Ovary (tissue), 9 donors: Measurements from ENCODE around the gene CTNNBL1. TPM values are rescaled to one million over a fixed set of nuclear protein-coding genes. Genes with fewer than 3 reads are reported as not detected.

ENCODE experiments used
- DNase-seq, 5 donors: peaks; one replicate each; pipeline ENCODE4 v3.0.0-alpha.2; 2019 to 2020
- H3K27ac ChIP-seq, 2 donors: fragments of 200-600 bp; one replicate each; pipeline versions ENCODE4 v1.5.1 to v1.8.0; 2019 to 2022
- H3K27me3 ChIP-seq: fragments of 200-600 bp; one replicate; pipeline ENCODE4 v1.8.0; 2022
- H3K36me3 ChIP-seq: fragments of 200-600 bp; sonication (generic); one replicate; pipeline ENCODE4 v1.5.1; 2019
- H3K4me1 ChIP-seq: one replicate; pipeline ENCODE4 v1.8.1; 2013; ENCODE audit warnings: mild to moderate bottlenecking, moderate library complexity; ENCODE audit not compliant: insufficient read depth
- H3K4me3 ChIP-seq: fragments of 200-600 bp; sonication (generic); one replicate; pipeline ENCODE4 v1.5.1; 2017
- H3K9me3 ChIP-seq, 2 donors: fragments of 200-600 bp in 1 of 2; sonication (generic) in 1 of 2; one replicate each; pipeline versions ENCODE4 v1.5.1 to v1.8.1; 2013 to 2019; ENCODE audit warnings: mild to moderate bottlenecking in 1 of 2, moderate library complexity in 1 of 2
- EP300 ChIP-seq: sonication (generic); formaldehyde crosslinking; IDR thresholded peaks from one replicate; pipeline ENCODE4 v1.6.1; 2017; ENCODE audit warnings: antibody characterized with exemption
- POLR2A ChIP-seq: fragments of 450-650 bp; IDR thresholded peaks from one replicate; pipeline ENCODE4 v1.6.1; 2017; ENCODE audit warnings: antibody characterized with exemption, mild to moderate bottlenecking, moderate library complexity
- WGBS, 3 donors: extraction: QIAGEN DNeasy Blood & Tissue Kit in 1 of 3; methylation state at CpG; one replicate each; pipeline versions ENCODE4 v1.1.5 to v1.1.7; 2013 to 2017; 5-methylcytosine and 5-hydroxymethylcytosine counted together
- intact Hi-C, 4 donors: fragments of 100-400 bp; cut with DNase I; formaldehyde crosslinking; loops; one replicate each; pipeline versions ENCODE4 v1.11.0 to v1.15.1; 2022 to 2023
- polyA plus RNA-seq, 2 donors: library from polyadenylated mRNA; stranded (reverse); fragments of 200-250 nt in 1 of 2; fragments of 350-450 nt in 1 of 2; fragmentation: Illumina TruSeq in 1 of 2; extraction: RNeasy Lipid Tissue Mini Kit (QIAGEN cat#74804) in 1 of 2; gene quantifications; one replicate each; pipeline ENCODE4 v1.2.3, GENCODE V29; 2013 to 2014
- total RNA-seq, 7 donors: library from RNA; depleted of rRNA in 2 of 7; stranded (reverse); fragments of >200 nt in 2 of 7; fragmentation: NEBNext Ultra II Directional in 3 of 7; extraction: Animal tissue kit (Norgen Biotek cat#: 25700) in 3 of 7; gene quantifications; one replicate each; pipeline versions ENCODE4 v1.1.0 to v1.2.4, GENCODE V29; 2016 to 2023
- TF ChIP-seq, protein P1 (sequence below), 3 donors: fragments of 450-650 bp in 2 of 3; fragments of 200-600 bp in 1 of 3; IDR thresholded peaks; one replicate each; pipeline versions ENCODE4 v1.5.1 to v1.8.0; 2016 to 2022; ENCODE audit warnings: antibody characterized with exemption in 3 of 3, mild to moderate bottlenecking in 1 of 3
- donor health status: DM: no; HTN: no; CAD: no; lungs with moderate emphysema.
- donor health status: DM: no; HTN: no; CAD: no.
- donor health status: Bipolar disorder and iron deficiency.
- donor health status: DM: yes; HTN: yes; CAD: no.
- donor health status: DM: no; HTN: no; CAD: no.
- donor health status: DM: yes; HTN: yes; CAD: no.

The CTNNBL1 gene
- total and polyA plus RNA-seq, 9 donors, result 17.3 to 58.7 (median 42.3) TPM

GRCh38 chr20:37915800-37916570, 222.2 kb downstream of the CTNNBL1 start:
- WGBS, 3 donors, result 4 to 9% (median 5%) methylated on average over 21 of the region's 21 CpGs
- TF ChIP-seq POLR2A (no peak), EP300 (no peak)
- TF ChIP-seq, protein P1, sequence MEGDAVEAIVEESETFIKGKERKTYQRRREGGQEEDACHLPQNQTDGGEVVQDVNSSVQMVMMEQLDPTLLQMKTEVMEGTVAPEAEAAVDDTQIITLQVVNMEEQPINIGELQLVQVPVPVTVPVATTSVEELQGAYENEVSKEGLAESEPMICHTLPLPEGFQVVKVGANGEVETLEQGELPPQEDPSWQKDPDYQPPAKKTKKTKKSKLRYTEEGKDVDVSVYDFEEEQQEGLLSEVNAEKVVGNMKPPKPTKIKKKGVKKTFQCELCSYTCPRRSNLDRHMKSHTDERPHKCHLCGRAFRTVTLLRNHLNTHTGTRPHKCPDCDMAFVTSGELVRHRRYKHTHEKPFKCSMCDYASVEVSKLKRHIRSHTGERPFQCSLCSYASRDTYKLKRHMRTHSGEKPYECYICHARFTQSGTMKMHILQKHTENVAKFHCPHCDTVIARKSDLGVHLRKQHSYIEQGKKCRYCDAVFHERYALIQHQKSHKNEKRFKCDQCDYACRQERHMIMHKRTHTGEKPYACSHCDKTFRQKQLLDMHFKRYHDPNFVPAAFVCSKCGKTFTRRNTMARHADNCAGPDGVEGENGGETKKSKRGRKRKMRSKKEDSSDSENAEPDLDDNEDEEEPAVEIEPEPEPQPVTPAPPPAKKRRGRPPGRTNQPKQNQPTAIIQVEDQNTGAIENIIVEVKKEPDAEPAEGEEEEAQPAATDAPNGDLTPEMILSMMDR (IDR thresholded peaks at IDR 0.05), result no peak
- no peak overlapping the region for H3K27ac ChIP-seq
- H3K27me3 ChIP-seq, result no peaks in the 10 kb centered on the region
- peak in 2 of 5 donors; percentile 36 to 56 for DNase-seq
- no peaks in the 10 kb centered on the region for H3K36me3 ChIP-seq
- intact Hi-C loops, result no loop called here
- H3K4me1 ChIP-seq, result no peaks in the 10 kb centered on the region
- H3K4me3 ChIP-seq, result no peak overlapping the region
- no peaks in the 10 kb centered on the region for H3K9me3 ChIP-seq

DNA sequence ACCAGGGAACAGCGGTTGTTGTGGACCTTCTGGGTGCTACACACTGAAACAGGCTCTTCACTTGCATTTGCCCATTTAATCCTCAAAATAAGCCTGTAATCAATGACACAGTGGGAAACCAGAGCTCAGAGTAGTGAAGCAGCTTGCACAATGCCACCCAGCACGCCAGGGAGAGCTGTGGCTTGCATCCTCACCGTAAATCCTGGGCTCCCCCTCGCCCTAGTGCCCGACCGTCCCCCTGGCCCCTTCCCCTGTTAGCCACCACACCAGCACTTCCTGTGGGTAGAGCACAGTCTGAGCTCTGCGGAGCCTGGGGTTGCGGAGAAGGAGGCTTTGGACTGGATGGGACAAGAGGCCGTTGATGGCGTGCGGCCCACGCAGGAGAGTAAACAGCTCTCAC, 223.6 kb downstream of the CTNNBL1 start:
- H3K36me3 ChIP-seq, result no peaks in the 10 kb centered on the region
- no peak overlapping the region for H3K27ac ChIP-seq
- TF ChIP-seq, protein P1 (IDR thresholded peaks at IDR 0.05), result no peak
- no peak for TF ChIP-seq POLR2A
- no peak for TF ChIP-seq EP300
- DNase-seq, result no peak
- 72 to 78% (median 72%) methylated on average over 12 of the region's 12 CpGs for WGBS, 3 donors
- H3K4me1 ChIP-seq, result no peaks in the 10 kb centered on the region
- no peaks in the 10 kb centered on the region for H3K27me3 ChIP-seq
- H3K9me3 ChIP-seq, result no peaks in the 10 kb centered on the region
- no peak overlapping the region for H3K4me3 ChIP-seq
- intact Hi-C loops, result no loop called here

- DNase-seq, result no peak
- WGBS, 3 donors, result 82 to 89% (median 86%) methylated on average over 6 of the region's 6 CpGs
- intact Hi-C loops, result no loop called here
- Histone ChIP-seq H3K4me1 (no peaks in the 10 kb centered on the region), H3K9me3 (no peaks in the 10 kb centered on the region), H3K27me3 (no peaks in the 10 kb centered on the region), H3K27ac (no peak overlapping the region), H3K4me3 (no peak overlapping the region), H3K36me3 (no peaks in the 10 kb centered on the region)
- TF ChIP-seq POLR2A (no peak), EP300 (no peak)
- TF ChIP-seq, protein P1 (IDR thresholded peaks at IDR 0.05), result no peak
These were observed 224.2 kb downstream of the CTNNBL1 start for GRCh38 chr20:37918035-37918434.

DNA sequence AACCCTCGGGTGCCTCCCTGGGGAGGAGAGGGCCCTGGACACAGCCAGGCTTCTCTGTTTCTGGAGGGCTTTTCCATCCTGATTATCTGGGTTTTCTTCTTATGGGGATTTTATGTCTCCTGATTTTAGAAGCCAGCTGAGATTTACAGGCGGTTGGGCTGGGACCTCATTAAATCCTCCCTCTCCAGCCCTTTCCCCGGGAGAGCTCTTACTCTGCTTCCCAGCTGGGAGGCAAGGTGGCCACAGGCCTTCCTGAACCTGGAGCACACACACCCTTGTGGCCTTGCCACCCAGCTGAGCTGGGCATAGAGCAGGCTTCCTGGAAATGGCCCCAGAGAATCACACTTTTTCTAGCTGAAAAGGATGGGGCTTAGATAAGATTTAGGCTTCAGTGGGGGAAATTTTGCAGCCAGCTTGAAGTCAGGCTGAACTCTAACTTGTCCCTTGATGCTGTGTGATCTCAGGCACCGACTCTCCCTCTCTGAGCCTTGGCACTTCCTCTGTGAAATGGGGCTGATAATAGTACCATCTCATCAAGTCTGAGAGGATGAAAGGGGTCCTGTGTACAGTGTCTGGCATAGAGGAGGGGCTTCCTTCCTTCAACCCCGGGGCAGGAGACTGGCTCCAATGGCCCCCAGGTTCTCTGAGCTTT, 225.7 kb downstream of the CTNNBL1 start:
- WGBS, 3 donors, result 19 to 31% (median 21%) methylated on average over 5 of the region's 5 CpGs
- DNase-seq, result no peak
- TF ChIP-seq EP300 (no peak), POLR2A (no peak)
- TF ChIP-seq, protein P1 (IDR thresholded peaks at IDR 0.05), result no peak
- H3K36me3 ChIP-seq, result no peaks in the 10 kb centered on the region
- no peak overlapping the region for H3K27ac ChIP-seq
- H3K27me3 ChIP-seq, result no peaks in the 10 kb centered on the region
- no peaks in the 10 kb centered on the region for H3K9me3 ChIP-seq
- H3K4me3 ChIP-seq, result no peak overlapping the region
- no peaks in the 10 kb centered on the region for H3K4me1 ChIP-seq
- intact Hi-C loops, result no loop called here
